Measurements from ENCODE around the gene LYPD3. TPM values are rescaled to one million over a fixed set of nuclear protein-coding genes. Genes with fewer than 3 reads are reported as not detected.

LYPD3 gene
- total and polyA plus RNA-seq, 2 donors (not counting 3 experiments of a cell fraction or from before 2014, with no cell fraction given): 0.52 TPM; not detected in 1

GRCh38 chr19:43510713-43511112 is 45.3 kb upstream of the LYPD3 start:
- intact Hi-C loops (cut with micrococcal nuclease) (no loop called here), dilution Hi-C loops (cut with MboI; ENCODE audit: extremely low pct_ligation_motif_present, low sequenced_read_pairs) (no loop called here)
- Histone ChIP-seq H3K36me3 (ENCODE audit: control insufficient read depth in 2 of 2, extremely low read depth in 1 of 2, insufficient read depth in 2 of 2, low read length in 2 of 2) (peaks cover 0 to 11% of the 10 kb centered on the region in 2 experiments), H3K27ac (ENCODE audit: insufficient read depth, low read depth, low read length) (no peak overlapping the region), H3K9ac (replicated peaks; ENCODE audit: extremely low read depth, insufficient read depth, low read length) (no peak overlapping the region), H3K79me2 (ENCODE audit: control insufficient read depth, insufficient read depth, low read length) (no peaks in the 10 kb centered on the region), H3K9me1 (replicated peaks; ENCODE audit: control insufficient read depth, extremely low read depth, insufficient read depth, low read length) (no peaks in the 10 kb centered on the region), H4K20me1 (replicated peaks; ENCODE audit: control insufficient read depth, extremely low read depth, insufficient read depth, low read length) (no peaks in the 10 kb centered on the region), H3K4me2 (ENCODE audit: insufficient read depth, low read length) (no peak overlapping the region), H3K27me3 (ENCODE audit: control insufficient read depth in 2 of 2, insufficient read depth in 2 of 2, low read length in 2 of 2) (no peaks in the 10 kb centered on the region), H3K4me1 (ENCODE audit: control insufficient read depth, extremely low read depth, insufficient read depth, low read length) (no peaks in the 10 kb centered on the region), H2AFZ (ENCODE audit: low read depth, low read length) (no peak overlapping the region), H3K4me3 (replicated peaks in 1 of 3; ENCODE audit: insufficient read depth in 1 of 3, low read depth in 1 of 3, low read length in 3 of 3) (no peak overlapping the region), H3K9me3 (replicated peaks; ENCODE audit: control insufficient read depth, insufficient read depth, low read length) (no peaks in the 10 kb centered on the region)
- DNase-seq (ENCODE audit: low read depth, low spot score) (no peak), FAIRE-seq (no peak)
- BruUV-seq (replicated peaks): no TSS peak
- TF ChIP-seq POLR2A (IDR thresholded peaks at IDR 0.05; ENCODE audit: low read depth, low read length) (no peak), CTCF (IDR thresholded peaks at IDR 0.05; ENCODE audit: extremely low read depth in 1 of 2, insufficient read depth in 1 of 2, low read depth in 1 of 2, low read length in 2 of 2) (no peak), FOS (IDR thresholded peaks at IDR 0.05; ENCODE audit: borderline replicate concordance, insufficient read depth, low read length) (no peak), POLR2AphosphoS5 (IDR thresholded peaks at IDR 0.05; ENCODE audit: insufficient read depth, low read depth, low read length) (no peak), GATA2 (IDR thresholded peaks at IDR 0.05; ENCODE audit: insufficient read depth, insufficient read length, low read depth, low read length) (no peak), JUN (IDR thresholded peaks at IDR 0.05; ENCODE audit: borderline replicate concordance, insufficient read depth, insufficient read length, low read depth) (no peak), MYC (IDR thresholded peaks at IDR 0.05; ENCODE audit: low read depth, low read length) (no peak), MAX (IDR thresholded peaks at IDR 0.05; ENCODE audit: insufficient read depth, insufficient read length) (no peak), EZH2 (IDR thresholded peaks at IDR 0.05; ENCODE audit: borderline replicate concordance, low read depth, low read length, severe bottlenecking) (no peak)
- ChIA-PET POLR2A (no interaction called here), CTCF (interaction anchor here (1.3 to 4.4 kb wide), 4 partner anchors 9 to 78 kb away, joined by 3 to 26 read pairs (median 15); no protein-coding TSS in a partner anchor)

Measured in endothelial cell of umbilical vein (primary cell).